Measurements from ENCODE around the gene GALNTL6.

The GALNTL6 gene

GRCh38 chr4:172134521-172134920 is 321.3 kb downstream of the GALNTL6 start:
- no peak for DNase-seq

- no peak for DNase-seq
Observed at GRCh38 chr4:172141025-172141424, 327.8 kb downstream of the GALNTL6 start.

- no peak for DNase-seq
Observed at GRCh38 chr4:172142281-172142741, 329.1 kb downstream of the GALNTL6 start.

- no peak for DNase-seq
Observed at GRCh38 chr4:172143605-172144314, 330.6 kb downstream of the GALNTL6 start.

- no peak for DNase-seq
Observed at GRCh38 chr4:172147687-172148086, 334.5 kb downstream of the GALNTL6 start.

GRCh38 chr4:172149329-172149728 is 336.1 kb downstream of the GALNTL6 start:
- DNase-seq: no peak

GRCh38 chr4:172152284-172152683 is 339.1 kb downstream of the GALNTL6 start:
- DNase-seq: no peak

- DNase-seq: no peak
Observed at GRCh38 chr4:172153719-172154118, 340.5 kb downstream of the GALNTL6 start.

GRCh38 chr4:172155838-172156345 is 342.7 kb downstream of the GALNTL6 start:
- no peak for DNase-seq

- DNase-seq: no peak
Observed at GRCh38 chr4:172157946-172158345, 344.7 kb downstream of the GALNTL6 start.

- no peak for DNase-seq
Observed at GRCh38 chr4:172163215-172163614, 350.0 kb downstream of the GALNTL6 start.

GRCh38 chr4:172168888-172169287 is 355.7 kb downstream of the GALNTL6 start:
- no peak for DNase-seq

- DNase-seq: no peak
Observed at GRCh38 chr4:172169871-172170270, 356.7 kb downstream of the GALNTL6 start.

- no peak for DNase-seq
Observed at GRCh38 chr4:172173206-172173605, 360.0 kb downstream of the GALNTL6 start.

- DNase-seq: no peak
Observed at GRCh38 chr4:172177382-172177781, 364.2 kb downstream of the GALNTL6 start.

- DNase-seq: no peak
Observed at GRCh38 chr4:172188248-172188988, 375.2 kb downstream of the GALNTL6 start.

GRCh38 chr4:172202480-172203076 is 389.4 kb downstream of the GALNTL6 start:
- no peak for DNase-seq

GRCh38 chr4:172207258-172207657 is 394.1 kb downstream of the GALNTL6 start:
- DNase-seq: no peak

GRCh38 chr4:172207886-172208285 is 394.7 kb downstream of the GALNTL6 start:
- DNase-seq: no peak

- DNase-seq: no peak
Observed at GRCh38 chr4:172220679-172221078, 407.5 kb downstream of the GALNTL6 start.

GRCh38 chr4:172225457-172225856 is 412.3 kb downstream of the GALNTL6 start:
- no peak for DNase-seq

GRCh38 chr4:172232966-172233365 is 419.8 kb downstream of the GALNTL6 start:
- DNase-seq: no peak

GRCh38 chr4:172243551-172243950 is 430.3 kb downstream of the GALNTL6 start:
- no peak for DNase-seq

GRCh38 chr4:172245516-172245915 is 432.3 kb downstream of the GALNTL6 start:
- DNase-seq: no peak
